GM21619 (cell line): ENCODE data around the gene ZBED1.
"Not testable (repeated sequence)": the region's sequence is repeated elsewhere in the genome, so short reads cannot be mapped to it uniquely, and the experiment has no call there.

Experiments
- ATAC-seq: cut with Tn5 transposase; IDR thresholded peaks from one replicate; pipeline ENCODE4 v1.9.1; 2021; ENCODE audit not compliant: unreplicated experiment

ZBED1 gene

GRCh38 chrX:2500803-2501558 is at the start of gene ZBED1, which contains the start of gene DHRSX:
Gene ZBED1 (minus strand): TSS chrX:2500976. CDS start chrX:2490719, 10,257 bp downstream.
Gene DHRSX (minus strand): TSS chrX:2500976. CDS start chrX:2500925, 51 bp downstream.
- ATAC-seq = peak; percentile 51

GRCh38 chrX:2549876-2550275 is 49.1 kb upstream of the ZBED1 start:
- no peak for ATAC-seq

DNA sequence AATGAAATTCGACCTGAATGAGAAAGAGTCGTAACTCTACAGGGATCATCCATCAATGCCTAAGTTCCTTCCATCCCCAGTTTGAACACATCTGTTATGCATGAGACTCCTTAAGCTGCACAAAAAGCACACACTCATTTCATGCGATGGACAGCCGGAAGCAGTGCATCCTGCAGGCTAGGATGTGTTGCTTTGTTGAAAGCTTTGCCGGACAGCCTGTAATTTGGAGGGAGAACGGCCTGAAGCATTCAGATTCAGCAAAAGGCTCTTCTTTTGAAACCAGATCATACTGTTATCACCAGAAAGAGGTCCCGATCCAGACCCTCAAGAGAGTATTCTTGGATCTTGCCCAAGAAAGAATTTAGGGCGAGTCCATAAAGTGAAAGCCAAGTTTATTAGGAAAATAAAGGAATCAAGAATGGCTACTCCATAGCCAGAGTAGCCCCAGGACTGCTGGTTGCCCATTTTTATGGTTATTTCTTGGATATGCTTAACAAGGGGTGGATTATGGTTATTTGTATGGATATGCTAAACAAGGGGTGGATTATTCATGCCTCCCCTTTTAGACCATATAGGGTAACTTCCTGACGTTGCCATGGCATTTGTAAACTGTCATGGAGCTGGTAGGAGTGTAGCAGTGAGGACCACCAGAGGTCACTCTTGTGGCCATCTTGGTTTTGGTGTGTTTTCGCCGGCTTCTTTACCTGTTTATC is 48.1 kb upstream of the ZBED1 start:
- no peak for ATAC-seq

GRCh38 chrX:2547736-2548135 is 47.0 kb upstream of the ZBED1 start:
- ATAC-seq = no peak

DNA sequence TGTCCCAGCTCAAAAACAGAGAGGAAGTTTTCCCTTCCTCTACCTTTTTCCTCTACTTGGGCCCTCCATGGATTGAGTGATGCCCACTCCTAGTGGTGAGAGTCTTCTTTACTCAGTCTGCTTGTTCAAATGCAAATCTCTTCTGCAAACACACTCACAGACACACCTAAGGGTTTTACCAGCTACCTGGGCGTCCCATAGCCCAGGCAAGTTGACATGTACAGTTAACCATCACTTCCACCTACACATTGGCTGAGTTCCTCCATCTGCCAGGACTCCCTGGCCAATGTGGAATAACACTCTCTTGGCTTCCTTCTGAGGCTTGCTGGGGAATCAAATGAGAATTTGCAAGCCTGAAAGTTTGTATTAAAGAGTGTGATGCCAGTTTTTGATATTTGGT is 45.7 kb upstream of the ZBED1 start:
- no peak for ATAC-seq

DNA sequence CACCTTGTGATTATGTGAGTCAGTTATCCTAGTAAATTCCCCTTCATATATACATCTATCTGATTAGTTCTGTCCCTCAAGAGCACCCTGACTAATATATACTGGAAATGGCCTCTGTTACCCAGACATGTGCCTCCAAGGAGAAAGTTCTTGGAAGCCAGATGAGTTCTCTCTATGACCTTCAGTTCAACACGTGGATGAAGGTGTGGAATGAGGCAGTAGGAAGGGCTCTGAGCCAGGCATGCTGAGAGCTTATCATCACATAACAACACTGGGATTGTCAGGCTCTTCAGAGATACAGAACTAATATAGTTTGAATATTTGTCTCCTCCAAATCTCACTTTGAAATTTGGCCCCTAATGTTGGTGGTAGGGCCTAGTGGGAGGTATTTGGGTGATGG is 44.4 kb upstream of the ZBED1 start:
- ATAC-seq = no peak

- ATAC-seq = no peak
These were observed 42.2 kb upstream of the ZBED1 start for GRCh38 chrX:2542826-2543521.

DNA sequence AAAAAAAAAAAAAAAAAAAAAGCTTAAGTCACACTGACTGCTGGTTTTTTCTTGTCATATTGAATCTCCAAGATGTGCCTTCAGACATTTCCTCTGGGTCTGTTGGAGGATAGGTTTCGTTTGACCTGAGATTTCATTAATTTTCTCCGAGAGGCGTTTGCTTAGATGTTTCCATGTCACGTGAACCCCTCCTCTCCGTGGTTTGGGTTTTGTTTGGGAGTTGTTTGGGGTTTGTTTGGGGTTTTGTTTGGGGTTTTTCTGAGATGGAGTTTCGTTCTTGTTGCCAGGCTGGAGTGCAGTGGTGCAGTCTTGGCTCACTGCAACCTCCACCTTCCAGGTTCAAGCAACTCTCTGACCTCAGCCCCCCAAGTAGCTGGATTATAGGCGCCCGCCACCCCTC is 40.8 kb upstream of the ZBED1 start:
- ATAC-seq = no peak

DNA sequence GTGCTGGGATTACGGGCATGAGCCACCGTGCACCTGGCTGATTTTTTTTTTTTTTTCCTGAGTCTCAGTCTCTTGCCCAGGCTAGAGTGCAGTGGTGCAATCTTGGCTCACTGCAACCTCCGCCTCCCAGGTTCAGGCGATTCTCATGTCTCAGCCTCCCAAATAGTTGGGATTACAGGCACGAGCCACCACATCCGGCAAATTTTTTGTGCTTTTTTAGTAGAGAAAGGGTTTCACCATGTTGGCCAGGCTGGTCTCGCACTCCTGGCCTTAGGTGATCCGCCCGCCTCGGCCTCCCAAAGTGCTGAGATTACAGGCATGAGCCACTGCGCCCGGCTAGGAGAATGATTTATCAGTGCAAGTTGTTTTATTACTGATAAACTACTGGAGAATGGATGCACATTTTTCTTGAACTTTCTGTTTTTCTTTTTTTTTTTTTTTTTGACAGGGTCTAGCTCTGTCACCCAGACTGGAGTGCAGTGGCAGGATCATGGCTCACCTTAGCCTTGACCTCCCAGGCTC is 39.7 kb upstream of the ZBED1 start:
- no peak for ATAC-seq

DNA sequence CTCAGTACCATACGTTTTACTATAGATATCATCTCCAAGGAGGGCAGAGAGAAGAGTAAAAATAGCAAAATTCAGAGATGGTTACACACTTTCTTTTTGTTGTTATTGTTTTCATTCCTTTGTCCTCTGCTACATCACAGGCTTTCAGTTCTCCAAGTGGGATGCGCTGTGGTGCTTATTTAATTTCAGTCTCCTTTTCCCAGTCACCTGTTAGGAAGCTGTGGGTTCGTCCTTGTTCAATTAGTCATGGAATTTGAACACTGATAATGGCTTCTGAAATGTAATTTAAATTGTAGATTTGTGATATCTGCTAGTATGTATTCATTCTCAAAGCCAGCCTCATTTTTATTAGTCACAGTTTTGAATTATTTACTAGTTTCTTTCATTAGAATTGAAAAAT is 38.8 kb upstream of the ZBED1 start:
- ATAC-seq = no peak

DNA sequence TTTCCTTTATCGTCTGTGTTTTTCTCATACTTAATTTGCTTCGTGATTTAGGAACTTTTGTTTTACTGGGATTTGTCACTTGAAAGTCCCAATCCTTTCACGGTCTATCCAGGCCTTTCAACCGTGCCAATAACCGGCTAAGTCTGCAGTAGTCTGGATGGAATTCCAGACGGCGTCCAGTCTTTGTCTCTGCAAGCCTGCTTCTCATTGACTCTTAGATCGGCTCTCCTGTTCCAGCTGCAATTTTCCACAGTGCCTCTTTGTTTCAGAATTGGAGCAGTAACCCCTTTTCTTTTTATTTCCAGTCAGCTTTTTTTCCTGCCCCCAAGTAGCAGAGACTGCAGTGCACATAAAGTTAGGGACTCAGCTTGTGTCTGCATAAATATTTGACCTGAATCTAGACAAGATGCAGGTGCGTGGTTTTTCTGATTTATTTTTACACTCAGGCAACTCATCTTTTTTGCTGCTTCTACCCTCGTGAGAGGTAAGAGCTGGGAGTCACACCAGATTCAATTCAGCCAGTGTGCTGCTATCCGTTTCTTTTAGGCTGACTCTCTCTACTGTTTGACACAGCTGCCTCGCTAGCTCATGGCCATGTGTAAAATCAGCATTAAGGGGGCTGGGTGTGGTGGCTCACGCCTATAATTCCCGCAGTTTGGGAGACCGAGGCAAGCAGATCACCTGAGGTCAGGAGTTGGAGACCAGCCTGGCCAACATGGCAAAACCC is 37.4 kb upstream of the ZBED1 start:
- ATAC-seq = no peak

GRCh38 chrX:2536974-2537373 is 36.2 kb upstream of the ZBED1 start:
- ATAC-seq = no peak

GRCh38 chrX:2536141-2536540 is 35.4 kb upstream of the ZBED1 start:
- ATAC-seq = no peak

DNA sequence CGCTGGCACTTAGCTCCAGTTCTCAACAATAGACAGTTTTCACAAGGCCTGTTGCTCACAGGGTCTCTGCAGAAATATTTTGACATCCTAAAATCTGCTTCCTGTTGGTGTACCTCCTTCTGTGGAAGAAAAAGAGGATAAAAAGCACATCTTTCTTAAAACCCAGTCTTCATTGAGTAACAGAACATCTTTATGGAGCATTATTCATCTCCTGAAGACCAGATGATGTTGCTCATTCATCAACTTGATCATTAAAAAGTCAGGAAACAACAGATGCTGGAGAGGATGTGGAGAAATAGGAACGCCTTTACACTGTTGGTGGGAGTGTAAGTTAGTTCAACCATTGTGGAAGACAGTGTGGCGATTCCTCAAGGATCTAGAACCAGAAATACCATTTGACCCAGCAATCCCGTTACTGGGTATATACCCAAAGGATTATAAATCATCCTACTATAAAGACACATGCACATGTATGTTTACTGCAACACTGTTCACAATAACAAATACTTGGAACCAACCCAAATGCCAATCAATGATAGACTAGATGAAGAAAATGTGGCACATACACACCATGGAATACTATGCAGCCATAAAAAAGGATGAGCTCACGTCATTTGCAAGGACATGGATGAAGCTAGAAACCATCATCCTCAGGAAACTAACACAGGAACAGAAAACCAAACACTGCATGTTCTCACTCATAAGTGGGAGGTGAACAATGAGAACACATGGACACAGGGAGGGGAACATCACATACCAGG is 33.7 kb upstream of the ZBED1 start:
- not testable (repeated sequence) for ATAC-seq

- no peak for ATAC-seq
These were observed 32.6 kb upstream of the ZBED1 start for GRCh38 chrX:2533424-2533823.

DNA sequence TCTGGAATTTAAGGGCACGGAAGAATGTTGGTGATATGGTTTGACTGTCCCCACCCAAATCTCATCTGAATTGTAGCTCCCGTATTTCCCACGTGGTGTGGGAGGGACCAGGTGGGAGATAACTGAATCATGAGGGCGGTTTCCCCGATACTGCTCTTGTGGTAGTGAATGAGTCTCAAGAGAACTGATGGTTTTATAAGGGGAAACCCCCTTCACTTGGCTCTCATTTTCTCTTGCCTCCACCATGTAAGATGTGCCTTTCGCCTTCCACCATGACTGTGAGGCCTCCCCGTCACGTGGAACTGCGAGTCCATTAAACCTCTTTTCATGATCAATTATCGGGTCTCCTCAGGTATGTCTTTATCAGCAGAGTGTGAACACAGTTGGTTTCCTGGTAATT is 25.6 kb upstream of the ZBED1 start:
- no peak for ATAC-seq

DNA sequence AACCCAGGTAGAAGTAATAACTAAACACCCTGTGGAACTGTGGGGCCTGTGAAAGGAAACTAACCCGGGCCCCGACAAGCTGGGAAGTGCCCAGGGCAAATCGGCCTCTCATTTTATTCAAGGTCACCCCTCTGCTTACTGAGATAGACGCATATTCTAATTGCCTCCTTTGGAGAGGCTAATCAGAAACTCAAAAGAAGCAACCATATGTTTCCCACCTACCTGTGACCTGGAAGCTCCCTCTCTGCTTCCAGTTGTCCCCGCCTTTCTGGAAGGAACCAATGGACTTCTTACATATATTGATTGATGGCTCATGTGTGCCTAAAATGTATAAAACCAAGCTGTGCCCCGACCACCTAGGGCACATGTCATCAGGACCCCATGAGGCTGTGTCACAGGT is 23.1 kb upstream of the ZBED1 start:
- no peak for ATAC-seq

- ATAC-seq = peak; percentile 14
These were observed 21.2 kb upstream of the ZBED1 start for GRCh38 chrX:2521927-2522386.

DNA sequence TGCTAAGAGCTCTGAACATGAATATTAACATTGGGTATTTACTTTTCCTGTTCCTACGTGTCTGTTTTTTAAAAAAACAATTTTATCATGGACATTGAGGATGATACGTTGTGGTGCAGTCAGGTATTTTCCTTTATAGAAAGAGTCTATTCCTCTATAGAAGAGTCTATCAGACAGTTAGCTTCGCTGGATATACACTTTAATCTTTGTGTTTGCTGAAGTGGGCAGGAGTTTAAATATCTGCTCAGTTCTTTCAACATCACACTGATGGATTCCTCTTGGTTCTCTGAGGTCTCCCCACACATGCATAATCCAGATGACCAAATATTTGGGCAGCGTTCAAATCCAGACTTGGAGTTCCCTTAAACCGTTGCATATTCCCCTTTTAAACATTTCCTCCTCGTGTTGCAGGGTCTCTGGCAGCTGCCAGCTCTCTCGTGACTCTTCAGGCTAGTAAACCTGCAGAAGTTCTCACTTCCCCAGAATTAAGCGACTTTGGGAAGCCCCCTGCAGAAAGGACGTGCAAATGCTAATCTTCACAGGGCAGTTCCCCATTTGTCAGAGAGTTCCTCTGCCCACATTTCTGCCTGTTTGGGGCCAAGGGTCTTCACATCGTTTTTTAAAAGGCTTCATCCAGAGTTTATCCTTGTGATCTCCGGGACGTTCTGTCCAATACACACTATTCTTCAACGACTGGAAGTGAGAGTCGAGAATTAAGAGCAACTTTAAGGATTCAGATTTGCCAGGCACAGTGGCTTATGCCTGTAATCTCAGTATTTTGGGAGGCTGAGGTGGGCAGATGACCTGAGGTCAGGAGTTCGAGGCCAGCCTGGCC is 20.5 kb upstream of the ZBED1 start:
- ATAC-seq = peak; percentile 75
